Skeletal muscle cell (primary cell): ENCODE results near the gene LENG8.
A peak's percentile ranks its signal among the peaks of the same experiment; 100 is the strongest.

Source experiments
- DNase-seq: peaks from one replicate; pipeline ENCODE4 v3.0.0-alpha.2; 2010; ENCODE audit warnings: low read depth
- H3K4me3 ChIP-seq: 2 replicates; pipeline ENCODE4 v1.5.1; 2011; ENCODE audit warnings: low read depth, mild to moderate bottlenecking, control low read depth, low read length, moderate library complexity

LENG8 gene

GRCh38 chr19:54448774-54449700 is at the start of gene LENG8:
Gene LENG8 (plus strand): TSS chr19:54449199. CDS start chr19:54451345, 2,146 bp downstream.
- peak; percentile 95 for DNase-seq
- peak within 1 kb of the TSS; percentile 95 for H3K4me3 ChIP-seq

- H3K4me3 ChIP-seq = no peak overlapping the region
- DNase-seq = no peak
Observed at GRCh38 chr19:54400913-54401312, 48.1 kb upstream of the LENG8 start.

GRCh38 chr19:54403054-54403453 is 45.9 kb upstream of the LENG8 start:
- DNase-seq = no peak
- no peak overlapping the region for H3K4me3 ChIP-seq

GRCh38 chr19:54405628-54406027 is 43.4 kb upstream of the LENG8 start:
- no peak overlapping the region for H3K4me3 ChIP-seq
- DNase-seq = no peak

GRCh38 chr19:54407780-54408179 is 41.2 kb upstream of the LENG8 start:
- DNase-seq = no peak
- H3K4me3 ChIP-seq = no peak overlapping the region

GRCh38 chr19:54408456-54409026 is 40.5 kb upstream of the LENG8 start:
- H3K4me3 ChIP-seq = no peak overlapping the region
- no peak for DNase-seq

GRCh38 chr19:54411033-54411432 is 38.0 kb upstream of the LENG8 start:
- DNase-seq = no peak
- H3K4me3 ChIP-seq = no peak overlapping the region

GRCh38 chr19:54412877-54413276 is 36.1 kb upstream of the LENG8 start:
- no peak overlapping the region for H3K4me3 ChIP-seq
- no peak for DNase-seq

GRCh38 chr19:54414156-54414555 is 34.8 kb upstream of the LENG8 start:
- H3K4me3 ChIP-seq = no peak overlapping the region
- DNase-seq = no peak

- H3K4me3 ChIP-seq = no peak within 1 kb of the TSS
- no peak for DNase-seq
Observed at GRCh38 chr19:54415208-54415900, 33.6 kb upstream of the LENG8 start, which contains the start of gene TTYH1. Gene TTYH1 (plus strand): TSS chr19:54415464. CDS start chr19:54415553, 89 bp downstream.

GRCh38 chr19:54415901-54416673 is 32.9 kb upstream of the LENG8 start:
- H3K4me3 ChIP-seq = no peak overlapping the region

GRCh38 chr19:54416695-54417491 is 32.1 kb upstream of the LENG8 start:
- DNase-seq = no peak

More at GRCh38 chr19:54415901-54416673, 32.9 kb upstream of the LENG8 start:
- DNase-seq = no peak

GRCh38 chr19:54418030-54418929 is 30.7 kb upstream of the LENG8 start:
- H3K4me3 ChIP-seq = no peak overlapping the region
- DNase-seq = no peak

More at GRCh38 chr19:54416695-54417491, 32.1 kb upstream of the LENG8 start:
- H3K4me3 ChIP-seq = no peak overlapping the region

- no peak for DNase-seq
Observed at GRCh38 chr19:54418930-54419800, 29.8 kb upstream of the LENG8 start.

GRCh38 chr19:54420068-54420382 is 29.0 kb upstream of the LENG8 start:
- no peak for DNase-seq
- H3K4me3 ChIP-seq = no peak overlapping the region

More at GRCh38 chr19:54418930-54419800, 29.8 kb upstream of the LENG8 start:
- no peak overlapping the region for H3K4me3 ChIP-seq

GRCh38 chr19:54420383-54421168 is 28.4 kb upstream of the LENG8 start:
- DNase-seq = no peak
- H3K4me3 ChIP-seq = no peak overlapping the region
